ENCODE data around the gene P4HA1.

P4HA1 gene

GRCh38 chr10:73093922-73094850 lies 2.5 kb downstream of the P4HA1 start:
- H3K27me3 ChIP-seq (ENCODE audit: control insufficient read depth in 1 of 2, insufficient read depth in 2 of 2, low read length in 2 of 2), result no peaks in the 10 kb centered on the region
- H3K36me3 ChIP-seq (ENCODE audit: insufficient read depth, low read length), result no peaks in the 10 kb centered on the region
- peak overlapping the region; percentile 91 for H3K9ac ChIP-seq (ENCODE audit: low read length)
- peaks cover 18% of the 10 kb centered on the region for H3K4me1 ChIP-seq (ENCODE audit: insufficient read depth, low read length)
- no peaks in the 10 kb centered on the region for H3K9me3 ChIP-seq (ENCODE audit: low read length)
- no peak overlapping the region for H3K27ac ChIP-seq (ENCODE audit: low read depth, low read length)
- H3K4me3 ChIP-seq (ENCODE audit: low read depth in 1 of 2, low read length in 2 of 2), result peak overlapping the region in 1 of 2 donors; percentile 86

GRCh38 chr10:73092830-73093229 lies 3.8 kb downstream of the P4HA1 start:
- Histone ChIP-seq H3K4me1 (ENCODE audit: insufficient read depth, low read length) (peaks cover 18% of the 10 kb centered on the region), H3K36me3 (ENCODE audit: insufficient read depth, low read length) (no peaks in the 10 kb centered on the region), H3K27me3 (ENCODE audit: control insufficient read depth in 1 of 2, insufficient read depth in 2 of 2, low read length in 2 of 2) (no peaks in the 10 kb centered on the region), H3K27ac (ENCODE audit: low read depth, low read length) (no peak overlapping the region), H3K4me3 (ENCODE audit: low read depth in 1 of 2, low read length in 2 of 2) (no peak overlapping the region), H3K9me3 (ENCODE audit: low read length) (no peaks in the 10 kb centered on the region), H3K9ac (ENCODE audit: low read length) (no peak overlapping the region)

DNA sequence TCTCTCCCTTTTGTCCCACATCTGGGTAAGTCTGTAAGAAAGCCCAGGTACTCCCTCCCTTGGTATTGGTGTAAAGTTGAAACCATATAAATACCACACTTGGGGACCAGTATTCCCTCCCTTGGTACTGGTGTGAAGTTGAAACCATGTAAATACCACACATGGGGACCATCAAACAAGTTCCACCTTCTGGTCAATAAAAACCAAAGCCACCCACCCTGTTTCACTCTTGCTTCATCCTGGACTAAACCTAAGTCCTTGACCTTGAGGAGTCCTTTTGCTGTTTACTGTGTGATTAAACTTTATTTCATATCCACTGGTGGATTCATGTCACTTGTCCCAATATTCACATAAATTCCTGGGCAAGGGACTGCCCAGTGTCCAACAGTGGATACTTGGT lies 8.4 kb downstream of the P4HA1 start:
- H3K4me3 ChIP-seq (ENCODE audit: low read depth in 1 of 2, low read length in 2 of 2), result no peak overlapping the region
- no peak overlapping the region for H3K27ac ChIP-seq (ENCODE audit: low read depth, low read length)
- H3K27me3 ChIP-seq (ENCODE audit: control insufficient read depth in 1 of 2, insufficient read depth in 2 of 2, low read length in 2 of 2), result no peaks in the 10 kb centered on the region
- H3K4me1 ChIP-seq (ENCODE audit: insufficient read depth, low read length), result peaks cover 3% of the 10 kb centered on the region
- H3K36me3 ChIP-seq (ENCODE audit: insufficient read depth, low read length), result no peaks in the 10 kb centered on the region
- H3K9me3 ChIP-seq (ENCODE audit: low read length), result no peaks in the 10 kb centered on the region
- H3K9ac ChIP-seq (ENCODE audit: low read length), result no peak overlapping the region

- Histone ChIP-seq H3K9me3 (ENCODE audit: low read length) (no peaks in the 10 kb centered on the region), H3K27ac (ENCODE audit: low read depth, low read length) (no peak overlapping the region), H3K36me3 (ENCODE audit: insufficient read depth, low read length) (no peaks in the 10 kb centered on the region), H3K4me1 (ENCODE audit: insufficient read depth, low read length) (peaks cover 18% of the 10 kb centered on the region), H3K27me3 (ENCODE audit: control insufficient read depth in 1 of 2, insufficient read depth in 2 of 2, low read length in 2 of 2) (no peaks in the 10 kb centered on the region), H3K9ac (ENCODE audit: low read length) (no peak overlapping the region), H3K4me3 (ENCODE audit: low read depth in 1 of 2, low read length in 2 of 2) (no peak overlapping the region)
Measured at GRCh38 chr10:73086816-73087215, 9.8 kb downstream of the P4HA1 start.

- H3K4me1 ChIP-seq (ENCODE audit: insufficient read depth, low read length), result peaks cover 20% of the 10 kb centered on the region
- no peaks in the 10 kb centered on the region for H3K27me3 ChIP-seq (ENCODE audit: control insufficient read depth in 1 of 2, insufficient read depth in 2 of 2, low read length in 2 of 2)
- H3K27ac ChIP-seq (ENCODE audit: low read depth, low read length), result no peak overlapping the region
- no peaks in the 10 kb centered on the region for H3K9me3 ChIP-seq (ENCODE audit: low read length)
- H3K36me3 ChIP-seq (ENCODE audit: insufficient read depth, low read length), result no peaks in the 10 kb centered on the region
- no peak overlapping the region for H3K4me3 ChIP-seq (ENCODE audit: low read depth in 1 of 2, low read length in 2 of 2)
- no peak overlapping the region for H3K9ac ChIP-seq (ENCODE audit: low read length)
Measured at GRCh38 chr10:73084209-73084608, 12.5 kb downstream of the P4HA1 start.

GRCh38 chr10:73083221-73083620 lies 13.4 kb downstream of the P4HA1 start:
- Histone ChIP-seq H3K9me3 (ENCODE audit: low read length) (no peaks in the 10 kb centered on the region), H3K4me3 (ENCODE audit: low read depth in 1 of 2, low read length in 2 of 2) (no peak overlapping the region), H3K27me3 (ENCODE audit: control insufficient read depth in 1 of 2, insufficient read depth in 2 of 2, low read length in 2 of 2) (no peaks in the 10 kb centered on the region), H3K4me1 (ENCODE audit: insufficient read depth, low read length) (peaks cover 20% of the 10 kb centered on the region), H3K27ac (ENCODE audit: low read depth, low read length) (no peak overlapping the region), H3K9ac (ENCODE audit: low read length) (no peak overlapping the region), H3K36me3 (ENCODE audit: insufficient read depth, low read length) (no peaks in the 10 kb centered on the region)

DNA sequence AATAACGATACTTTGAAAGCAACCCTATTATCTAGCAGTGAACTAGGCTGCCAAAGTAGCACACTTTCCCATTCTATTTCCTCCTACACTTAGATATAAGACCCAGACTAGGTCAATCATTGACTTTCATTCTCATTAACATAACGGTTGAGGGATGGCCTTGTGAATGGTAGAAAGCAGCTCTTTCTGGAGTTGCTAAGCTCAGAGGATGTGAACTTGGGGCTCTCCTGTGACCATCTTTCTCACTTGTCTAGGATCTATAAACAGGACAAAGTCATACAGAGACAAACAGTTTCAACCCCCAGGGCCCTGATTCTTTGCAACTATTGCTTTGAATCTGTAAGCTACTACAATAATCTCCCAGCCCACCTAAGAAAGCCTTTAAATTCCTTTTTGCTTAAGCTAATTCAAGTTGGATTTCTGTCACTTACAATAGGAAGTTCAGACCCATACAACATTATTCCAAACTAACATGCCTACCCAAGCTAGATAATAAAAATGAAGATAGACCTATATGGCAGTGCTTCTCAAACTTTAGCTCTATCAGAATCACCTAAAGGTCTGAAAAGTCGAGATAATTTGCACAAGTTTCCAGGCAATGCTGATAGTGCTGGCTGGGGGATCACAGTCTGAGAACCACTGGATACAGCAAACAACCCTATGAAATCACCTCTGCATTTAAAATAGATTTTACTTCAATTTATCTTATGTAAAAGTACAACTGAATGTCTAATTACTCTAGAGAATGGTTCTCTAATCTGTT lies 16.7 kb downstream of the P4HA1 start:
- H3K9me3 ChIP-seq (ENCODE audit: low read length), result no peaks in the 10 kb centered on the region
- H3K27ac ChIP-seq (ENCODE audit: low read depth, low read length), result no peak overlapping the region
- H3K27me3 ChIP-seq (ENCODE audit: control insufficient read depth in 1 of 2, insufficient read depth in 2 of 2, low read length in 2 of 2), result no peaks in the 10 kb centered on the region
- no peak overlapping the region for H3K4me3 ChIP-seq (ENCODE audit: low read depth in 1 of 2, low read length in 2 of 2)
- no peak overlapping the region for H3K9ac ChIP-seq (ENCODE audit: low read length)
- peaks cover 37% of the 10 kb centered on the region for H3K4me1 ChIP-seq (ENCODE audit: insufficient read depth, low read length)
- no peaks in the 10 kb centered on the region for H3K36me3 ChIP-seq (ENCODE audit: insufficient read depth, low read length)

- H3K27me3 ChIP-seq (ENCODE audit: control insufficient read depth in 1 of 2, insufficient read depth in 2 of 2, low read length in 2 of 2), result no peaks in the 10 kb centered on the region
Measured at GRCh38 chr10:73076360-73077183, 20.1 kb downstream of the P4HA1 start.

DNA sequence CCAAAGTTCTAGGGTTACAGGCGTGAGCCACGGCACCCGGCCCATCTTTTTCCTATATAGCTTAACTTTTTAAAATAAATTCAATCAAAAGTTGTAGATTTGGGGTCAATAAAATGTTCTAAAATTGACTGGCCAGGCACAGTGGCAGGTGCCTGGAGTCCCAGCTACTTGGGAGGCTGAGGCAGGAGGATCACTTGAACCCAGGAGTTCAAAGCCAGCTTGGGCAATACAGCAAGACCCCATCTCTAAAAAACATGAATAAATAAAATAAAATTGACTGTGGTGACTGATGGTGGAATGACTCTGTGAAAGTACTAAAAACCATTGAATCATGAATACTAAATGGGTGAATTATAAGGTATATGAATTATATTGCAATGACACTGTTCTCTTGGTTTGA lies 20.8 kb downstream of the P4HA1 start:
- no peaks in the 10 kb centered on the region for H3K9me3 ChIP-seq (ENCODE audit: low read length)
- H3K36me3 ChIP-seq (ENCODE audit: insufficient read depth, low read length), result peaks cover 10% of the 10 kb centered on the region
- no peak overlapping the region for H3K27ac ChIP-seq (ENCODE audit: low read depth, low read length)
- H3K27me3 ChIP-seq (ENCODE audit: control insufficient read depth in 1 of 2, insufficient read depth in 2 of 2, low read length in 2 of 2), result no peaks in the 10 kb centered on the region
- peaks cover 18% of the 10 kb centered on the region for H3K4me1 ChIP-seq (ENCODE audit: insufficient read depth, low read length)
- H3K9ac ChIP-seq (ENCODE audit: low read length), result no peak overlapping the region
- no peak overlapping the region for H3K4me3 ChIP-seq (ENCODE audit: low read depth in 1 of 2, low read length in 2 of 2)

More at GRCh38 chr10:73076360-73077183, 20.1 kb downstream of the P4HA1 start:
- Histone ChIP-seq H3K4me1 (ENCODE audit: insufficient read depth, low read length) (peaks cover 18% of the 10 kb centered on the region), H3K27ac (ENCODE audit: low read depth, low read length) (peak overlapping the region; percentile 72), H3K9me3 (ENCODE audit: low read length) (no peaks in the 10 kb centered on the region), H3K9ac (ENCODE audit: low read length) (no peak overlapping the region), H3K4me3 (ENCODE audit: low read depth in 1 of 2, low read length in 2 of 2) (peak overlapping the region; percentile 8 to 33), H3K36me3 (ENCODE audit: insufficient read depth, low read length) (peaks cover 3% of the 10 kb centered on the region)

- H3K27ac ChIP-seq (ENCODE audit: low read depth, low read length), result no peak overlapping the region
- H3K27me3 ChIP-seq (ENCODE audit: control insufficient read depth in 1 of 2, insufficient read depth in 2 of 2, low read length in 2 of 2), result no peaks in the 10 kb centered on the region
- no peaks in the 10 kb centered on the region for H3K9me3 ChIP-seq (ENCODE audit: low read length)
- no peak overlapping the region for H3K9ac ChIP-seq (ENCODE audit: low read length)
- peaks cover 18% of the 10 kb centered on the region for H3K4me1 ChIP-seq (ENCODE audit: insufficient read depth, low read length)
- H3K4me3 ChIP-seq (ENCODE audit: low read depth in 1 of 2, low read length in 2 of 2), result no peak overlapping the region
- peaks cover 13% of the 10 kb centered on the region for H3K36me3 ChIP-seq (ENCODE audit: insufficient read depth, low read length)
Measured at GRCh38 chr10:73073627-73074026, 23.0 kb downstream of the P4HA1 start.

DNA sequence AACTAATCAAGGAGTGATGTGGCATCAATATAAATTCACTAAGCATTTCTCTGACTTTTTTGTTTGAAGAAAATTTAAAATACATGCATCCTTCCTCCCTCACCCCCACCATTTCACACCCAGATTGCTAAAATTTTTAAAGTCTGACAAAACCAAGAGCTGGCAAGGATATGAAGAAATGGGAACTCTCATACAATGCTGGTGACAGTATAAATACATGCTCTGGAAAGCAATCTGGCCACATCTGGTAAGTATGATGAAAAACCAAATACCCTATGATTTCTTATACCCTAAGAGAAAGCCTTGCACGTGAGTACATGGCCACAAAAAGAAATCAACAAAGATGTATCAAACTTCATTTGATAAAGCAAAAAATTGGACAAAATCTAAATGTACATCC lies 31.2 kb downstream of the P4HA1 start:
- H3K27me3 ChIP-seq (ENCODE audit: control insufficient read depth in 1 of 2, insufficient read depth in 2 of 2, low read length in 2 of 2), result no peaks in the 10 kb centered on the region
- H3K4me3 ChIP-seq (ENCODE audit: low read depth in 1 of 2, low read length in 2 of 2), result no peak overlapping the region
- peaks cover 19% of the 10 kb centered on the region for H3K36me3 ChIP-seq (ENCODE audit: insufficient read depth, low read length)
- no peaks in the 10 kb centered on the region for H3K9me3 ChIP-seq (ENCODE audit: low read length)
- H3K4me1 ChIP-seq (ENCODE audit: insufficient read depth, low read length), result no peaks in the 10 kb centered on the region
- H3K27ac ChIP-seq (ENCODE audit: low read depth, low read length), result no peak overlapping the region
- no peak overlapping the region for H3K9ac ChIP-seq (ENCODE audit: low read length)
